ENCODE measurements around the gene PDE4D. TPM values are rescaled to one million over a fixed set of nuclear protein-coding genes. Genes with fewer than 3 reads are reported as not detected.

PDE4D gene
- total RNA-seq, 1 donor from 2014 or later, result 28.2 TPM

DNA sequence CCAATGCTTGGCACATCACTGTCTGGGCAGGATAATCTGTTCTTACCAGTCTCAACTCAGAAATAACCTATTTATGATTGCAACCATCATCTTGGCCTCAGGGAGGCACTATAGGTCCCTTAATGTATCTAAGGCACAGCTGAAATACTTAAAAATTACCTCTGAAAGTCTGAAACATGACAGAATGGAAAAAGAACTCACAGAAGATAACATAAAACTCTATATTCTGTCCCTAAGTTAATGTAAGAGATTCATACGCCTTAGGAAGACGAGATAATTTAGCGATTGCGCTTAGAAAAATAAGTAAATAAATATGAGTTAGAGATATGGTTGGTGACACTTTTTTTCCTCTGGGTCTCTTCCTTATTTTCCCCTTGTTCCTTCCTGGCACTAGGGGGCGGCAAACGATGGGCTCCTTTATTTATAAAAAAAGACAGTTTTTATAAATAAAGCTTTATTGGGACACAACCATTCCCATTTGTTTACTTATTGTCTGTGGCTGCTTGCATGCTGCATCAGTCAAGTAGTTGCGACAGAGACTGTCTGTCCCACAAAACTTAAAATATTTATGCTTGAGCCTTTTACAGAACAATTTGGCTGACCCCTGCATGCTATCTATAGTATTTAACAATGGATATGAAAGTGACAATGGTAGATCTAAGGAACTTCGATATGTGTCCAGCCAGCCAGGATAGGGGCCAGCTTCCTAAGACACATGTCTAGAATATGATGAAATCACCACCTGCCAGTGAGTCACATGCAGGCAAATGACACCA, 79.6 kb downstream of the PDE4D start:
- intact Hi-C loops (cut with micrococcal nuclease), result loop anchor here (1.0 to 5.0 kb wide), 5 partner anchors 348 to 1148 kb away; no protein-coding TSS in a partner anchor
- DNase-seq (no peak), ATAC-seq (ENCODE audit: low read depth) (peak; percentile 70)
- ChIA-PET CTCF (interaction anchor here (1.0 to 3.8 kb wide), 10 partner anchors 9 to 857 kb away, joined by 3 to 22 read pairs (median 4); no protein-coding TSS in a partner anchor), POLR2A (no interaction called here)
- Mint-ChIP-seq H3K36me3 (ENCODE audit: low read depth) (no peaks in the 10 kb centered on the region), H3K4me1 (peaks cover 4% of the 10 kb centered on the region), H3K9me3 (no peaks in the 10 kb centered on the region), H3K27me3 (peaks cover 4% of the 10 kb centered on the region), H3K4me3 (no peak overlapping the region), H3K27ac (no peak overlapping the region)
- TF ChIP-seq, protein P1, sequence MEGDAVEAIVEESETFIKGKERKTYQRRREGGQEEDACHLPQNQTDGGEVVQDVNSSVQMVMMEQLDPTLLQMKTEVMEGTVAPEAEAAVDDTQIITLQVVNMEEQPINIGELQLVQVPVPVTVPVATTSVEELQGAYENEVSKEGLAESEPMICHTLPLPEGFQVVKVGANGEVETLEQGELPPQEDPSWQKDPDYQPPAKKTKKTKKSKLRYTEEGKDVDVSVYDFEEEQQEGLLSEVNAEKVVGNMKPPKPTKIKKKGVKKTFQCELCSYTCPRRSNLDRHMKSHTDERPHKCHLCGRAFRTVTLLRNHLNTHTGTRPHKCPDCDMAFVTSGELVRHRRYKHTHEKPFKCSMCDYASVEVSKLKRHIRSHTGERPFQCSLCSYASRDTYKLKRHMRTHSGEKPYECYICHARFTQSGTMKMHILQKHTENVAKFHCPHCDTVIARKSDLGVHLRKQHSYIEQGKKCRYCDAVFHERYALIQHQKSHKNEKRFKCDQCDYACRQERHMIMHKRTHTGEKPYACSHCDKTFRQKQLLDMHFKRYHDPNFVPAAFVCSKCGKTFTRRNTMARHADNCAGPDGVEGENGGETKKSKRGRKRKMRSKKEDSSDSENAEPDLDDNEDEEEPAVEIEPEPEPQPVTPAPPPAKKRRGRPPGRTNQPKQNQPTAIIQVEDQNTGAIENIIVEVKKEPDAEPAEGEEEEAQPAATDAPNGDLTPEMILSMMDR (IDR thresholded peaks at IDR 0.05), result no peak

DNA sequence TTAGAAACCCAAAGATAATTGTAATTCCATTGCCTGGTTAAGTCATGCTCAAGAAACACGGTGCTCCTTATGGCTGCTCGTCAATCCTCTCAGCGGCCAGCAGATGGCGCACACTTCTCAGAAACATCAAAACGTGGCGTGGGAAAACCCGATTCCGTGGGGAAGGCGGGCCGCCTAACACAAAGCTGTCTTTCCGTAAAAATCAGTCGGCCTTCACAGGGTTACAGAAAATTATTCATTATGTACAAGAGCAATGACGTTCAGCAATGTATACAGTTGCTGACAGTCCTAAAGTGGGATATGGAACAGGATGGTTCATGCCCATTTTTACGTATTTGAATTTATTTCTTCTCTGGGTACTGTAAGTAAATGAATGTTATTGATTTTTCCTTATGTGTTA, 83.5 kb downstream of the PDE4D start:
- Mint-ChIP-seq H3K36me3 (ENCODE audit: low read depth) (no peaks in the 10 kb centered on the region), H3K27me3 (peaks cover 4% of the 10 kb centered on the region), H3K9me3 (no peaks in the 10 kb centered on the region), H3K4me1 (peaks cover 10% of the 10 kb centered on the region), H3K27ac (no peak overlapping the region), H3K4me3 (peak overlapping the region; percentile 64)
- ChIA-PET POLR2A (no interaction called here), CTCF (interaction anchor here (0.6 to 3.4 kb wide), 19 partner anchors 10 to 1848 kb away, joined by 3 to 38 read pairs (median 5); no protein-coding TSS in a partner anchor)
- DNase-seq (peak; percentile 48), ATAC-seq (ENCODE audit: low read depth) (peak; percentile 73)
- TF ChIP-seq, protein P1 (IDR thresholded peaks at IDR 0.05), result peak; percentile 25
- intact Hi-C loops (cut with micrococcal nuclease), result loop anchor here (1.0 to 5.0 kb wide), 6 partner anchors 352 to 1152 kb away; no protein-coding TSS in a partner anchor

DNA sequence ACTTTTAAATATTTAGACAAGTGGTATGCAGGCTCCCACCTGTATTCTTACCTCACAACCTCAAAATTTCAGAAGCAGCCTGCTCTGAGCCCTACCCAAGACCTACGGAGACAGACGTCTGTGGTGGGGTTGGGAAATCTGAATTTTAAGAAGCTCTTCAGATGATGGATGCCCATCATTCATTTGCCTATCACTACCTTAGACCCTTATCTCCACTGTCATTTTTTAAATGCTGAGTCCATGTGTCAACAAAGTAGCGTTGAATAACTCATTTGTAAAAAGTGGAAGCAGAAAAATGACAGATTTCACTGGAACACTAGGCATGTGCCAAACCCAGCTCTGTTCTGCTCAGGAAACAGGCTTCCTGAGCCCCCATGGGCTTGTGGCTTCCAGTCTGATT, 85.7 kb downstream of the PDE4D start:
- H3K27me3 Mint-ChIP-seq, result peaks cover 4% of the 10 kb centered on the region
- DNase-seq, result no peak
- POLR2A ChIA-PET, result no interaction called here
- peaks cover 10% of the 10 kb centered on the region for H3K4me1 Mint-ChIP-seq
- no peak overlapping the region for H3K27ac Mint-ChIP-seq
- CTCF ChIA-PET, result interaction anchor here (0.8 to 2.5 kb wide), 3 partner anchors 99 to 861 kb away, joined by 3 to 12 read pairs (median 3); no protein-coding TSS in a partner anchor
- H3K9me3 Mint-ChIP-seq, result no peaks in the 10 kb centered on the region
- H3K4me3 Mint-ChIP-seq, result no peak overlapping the region
- ATAC-seq (ENCODE audit: low read depth), result no peak
- H3K36me3 Mint-ChIP-seq (ENCODE audit: low read depth), result no peaks in the 10 kb centered on the region
- TF ChIP-seq, protein P1 (IDR thresholded peaks at IDR 0.05), result no peak
- intact Hi-C loops (cut with micrococcal nuclease), result no loop called here

DNA sequence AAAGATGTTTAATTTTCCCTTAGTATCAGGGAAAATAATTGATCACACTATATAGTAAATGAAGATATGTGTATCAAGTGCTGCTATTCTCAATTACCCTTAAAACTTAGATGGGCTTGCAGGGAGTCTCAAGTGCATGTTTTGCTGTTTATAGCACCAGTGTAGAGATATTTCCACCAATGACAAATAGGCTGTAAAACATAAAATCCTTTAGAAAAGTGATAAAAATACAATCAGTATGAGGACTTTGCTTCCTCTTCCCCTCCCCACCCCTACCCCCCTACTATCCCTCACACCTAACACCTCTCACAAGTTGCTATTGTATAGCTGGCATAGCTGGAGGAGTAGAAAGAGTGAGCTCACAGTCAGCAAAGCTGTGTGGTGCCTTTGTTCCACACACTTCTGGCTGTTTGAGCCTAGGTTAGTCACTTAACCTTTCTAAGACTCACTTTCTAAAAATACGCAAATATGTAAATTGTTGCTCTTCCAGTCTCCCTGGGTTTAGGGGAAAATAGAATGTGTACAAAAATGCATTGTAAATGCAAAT, 93.1 kb downstream of the PDE4D start:
- intact Hi-C loops (cut with micrococcal nuclease), result loop anchor here (1.0 to 2.0 kb wide), 7 partner anchors 76 to 929 kb away; no protein-coding TSS in a partner anchor
- H3K27ac Mint-ChIP-seq, result no peak overlapping the region
- H3K36me3 Mint-ChIP-seq (ENCODE audit: low read depth), result no peaks in the 10 kb centered on the region
- TF ChIP-seq, protein P1 (IDR thresholded peaks at IDR 0.05), result no peak
- DNase-seq, result no peak
- H3K4me1 Mint-ChIP-seq, result peaks cover 5% of the 10 kb centered on the region
- H3K4me3 Mint-ChIP-seq, result no peak overlapping the region
- CTCF ChIA-PET, result interaction anchor here (0.7 to 5.9 kb wide), 25 partner anchors 9 to 929 kb away, joined by 3 to 66 read pairs (median 5); no protein-coding TSS in a partner anchor
- H3K27me3 Mint-ChIP-seq, result no peaks in the 10 kb centered on the region
- no peaks in the 10 kb centered on the region for H3K9me3 Mint-ChIP-seq
- ATAC-seq (ENCODE audit: low read depth), result no peak
- POLR2A ChIA-PET, result interaction anchor here (0.5 to 1.4 kb wide), 5 partner anchors 10 to 411 kb away, joined by 3 to 10 read pairs (median 3); no protein-coding TSS in a partner anchor
